HCT116 (cell line): ENCODE data around the gene RALGAPA1. TPM values are rescaled to one million over a fixed set of nuclear protein-coding genes. Genes with fewer than 3 reads are reported as not detected.

Experiments
- ATAC-seq: fragments of 200-7000 bp; cut with Tn5 transposase; 2 replicates; pipeline ENCODE4 v1.9.1; 2020; ENCODE audit warnings: mild to moderate bottlenecking, moderate library complexity
- BruUV-seq: library from RNA; stranded (reverse); fragments of 400-500 nt; replicated peaks from 2 replicates; lab custom pipeline; 2021; lab: Mats Ljungman, UMichigan
- CTCF ChIA-PET: fragments of 300-600 bp; sonication (Branson Sonifier 250); formaldehyde crosslinking; loops from one replicate; lab custom pipeline; 2021; ENCODE audit warnings: antibody characterized with exemption; lab: Charles Lee
- POLR2A ChIA-PET: fragments of 300-600, 350-600 bp; sonication (Branson Sonifier 250); formaldehyde crosslinking; loops from one replicate; lab custom pipeline; 2021; ENCODE audit warnings: antibody characterized with exemption; lab: Charles Lee
- RAD21 ChIA-PET, 2 experiments: fragments of 300-600 bp; sonication (Branson Sonifier 250); formaldehyde crosslinking; loops; one replicate each; lab custom pipeline; 2023; ENCODE audit warnings: low total read pairs in 2 of 2; ENCODE audit not compliant: uncharacterized antibody in 2 of 2, unreplicated experiment in 2 of 2, low non-redundant PET in 1 of 2; lab: Charles Lee
- DNase-seq: peaks from one replicate; pipeline ENCODE4 v3.0.0-alpha.2; 2010; ENCODE audit warnings: low read depth, low spot score
- H2AFZ ChIP-seq: fragments of 200-600 bp; shearing (Covaris generic), sonication (generic); 2 replicates; pipeline ENCODE4 v1.6.1; 2017; ENCODE audit warnings: low read depth, mixed run types, mixed read lengths, antibody characterized with exemption, low read length; ENCODE audit not compliant: poor library complexity, severe bottlenecking
- H3K27ac ChIP-seq: 2 replicates; pipeline ENCODE4 v1.5.1; 2012; ENCODE audit warnings: low read depth, low read length
- H3K27me3 ChIP-seq: fragments of 200-600 bp; sonication (generic); 2 replicates; pipeline ENCODE4 v1.6.1; 2016; ENCODE audit warnings: mixed run types, low read length, mixed read lengths; ENCODE audit not compliant: insufficient read depth
- H3K36me3 ChIP-seq, 2 experiments: fragments of 200-500 bp in 1 of 2; fragments of 200-600 bp in 1 of 2; sonication (Bioruptor generic) in 1 of 2; sonication (generic) in 1 of 2; 2 replicates each; pipeline versions ENCODE4 v1.5.1 to v1.6.1; 2014 to 2016; ENCODE audit warnings: low read length in 2 of 2, inconsistent platforms in 1 of 2, mixed read lengths in 1 of 2, mixed run types in 1 of 2; ENCODE audit not compliant: insufficient read depth in 2 of 2, control insufficient read depth in 1 of 2
- H3K4me1 ChIP-seq, 2 experiments: fragments of 200-600 bp in 1 of 2; sonication (generic) in 1 of 2; 2 replicates each; pipeline versions ENCODE4 v1.5.1 to v1.6.1; 2012 to 2017; ENCODE audit warnings: low read length in 2 of 2, inconsistent platforms in 1 of 2, mild to moderate bottlenecking in 1 of 2, mixed read lengths in 1 of 2, mixed run types in 1 of 2, moderate library complexity in 1 of 2; ENCODE audit not compliant: insufficient read depth in 2 of 2, control insufficient read depth in 1 of 2
- H3K4me2 ChIP-seq: fragments of 200-600 bp; sonication (generic); 2 replicates; pipeline ENCODE4 v1.6.1; 2017; ENCODE audit warnings: mixed run types, low read length, mixed read lengths
- H3K4me3 ChIP-seq, 2 experiments: fragments of 200-600 bp in 1 of 2; sonication (generic) in 1 of 2; replicated peaks in 1 of 2; 2 replicates each; pipeline ENCODE4 v1.5.1; 2011 to 2016; ENCODE audit warnings: low read length in 2 of 2, control low read depth in 1 of 2, low read depth in 1 of 2, mild to moderate bottlenecking in 1 of 2, mixed read lengths in 1 of 2, mixed run types in 1 of 2
- H3K79me2 ChIP-seq: fragments of 200-600 bp; sonication (generic); 2 replicates; pipeline ENCODE4 v1.6.1; 2017; ENCODE audit warnings: mild to moderate bottlenecking, mixed run types, low read length, moderate library complexity, mixed read lengths; ENCODE audit not compliant: insufficient read depth
- H3K9ac ChIP-seq: fragments of 200-600 bp; sonication (generic); 2 replicates; pipeline ENCODE4 v1.6.1; 2016; ENCODE audit warnings: low read length, mixed read lengths
- H3K9me2 ChIP-seq: fragments of 200-600 bp; sonication (generic), shearing (Covaris generic); 2 replicates; pipeline ENCODE4 v1.6.1; 2017; ENCODE audit warnings: mixed run types, mild to moderate bottlenecking, moderate library complexity; ENCODE audit not compliant: insufficient read depth
- H3K9me3 ChIP-seq, 2 experiments: fragments of 200-500 bp in 1 of 2; fragments of 200-600 bp in 1 of 2; sonication (Bioruptor generic) in 1 of 2; sonication (generic) in 1 of 2; 2 replicates each; pipeline ENCODE4 v1.6.1; 2014 to 2017; ENCODE audit warnings: low read length in 2 of 2, mixed read lengths in 2 of 2, inconsistent platforms in 1 of 2, low read depth in 1 of 2, mild to moderate bottlenecking in 1 of 2, mixed run types in 1 of 2, moderate library complexity in 1 of 2; ENCODE audit not compliant: control insufficient read depth in 1 of 2, insufficient read depth in 1 of 2
- H4K20me1 ChIP-seq: fragments of 200-600 bp; sonication (generic), shearing (Covaris generic); 2 replicates; pipeline ENCODE4 v1.6.1; 2017; ENCODE audit warnings: mixed run types, mild to moderate bottlenecking, moderate library complexity; ENCODE audit not compliant: insufficient read depth
- CBX3 ChIP-seq: IDR thresholded peaks from 2 replicates; pipeline ENCODE4 v1.6.1; 2012; ENCODE audit warnings: low read depth
- CEBPB ChIP-seq: IDR thresholded peaks from 2 replicates; pipeline ENCODE4 v1.6.1; 2012; ENCODE audit warnings: low read depth
- EGR1 ChIP-seq: IDR thresholded peaks from 2 replicates; pipeline ENCODE4 v1.6.1; 2012; ENCODE audit warnings: low read depth
- EZH2 ChIP-seq: fragments of 200-600 bp; sonication (generic); IDR thresholded peaks from 2 replicates; pipeline ENCODE4 v1.6.1; 2017; ENCODE audit warnings: antibody characterized with exemption, mixed run types
- JUND ChIP-seq: IDR thresholded peaks from 2 replicates; pipeline ENCODE4 v1.6.1; 2012
- RAD21 ChIP-seq: IDR thresholded peaks from 2 replicates; pipeline ENCODE4 v1.6.1; 2012; ENCODE audit warnings: low read depth, mild to moderate bottlenecking
- SIN3A ChIP-seq: IDR thresholded peaks from 2 replicates; pipeline ENCODE4 v1.6.1; 2012; ENCODE audit warnings: low read depth
- SRF ChIP-seq: IDR thresholded peaks from 2 replicates; pipeline ENCODE4 v1.6.1; 2012; ENCODE audit warnings: low read depth
- TCF7L2 ChIP-seq: IDR thresholded peaks from 2 replicates; pipeline ENCODE4 v1.7.0; 2011; ENCODE audit warnings: borderline replicate concordance, inconsistent platforms; ENCODE audit not compliant: insufficient read depth, insufficient read length; ENCODE audit errors: extremely low read depth
- YY1 ChIP-seq: IDR thresholded peaks from 2 replicates; pipeline ENCODE4 v1.6.1; 2011; ENCODE audit warnings: low read length, low read depth, moderate library complexity, mild to moderate bottlenecking; ENCODE audit not compliant: insufficient replicate concordance; ENCODE audit errors: extremely low read depth
- ZFX ChIP-seq: fragments of 450-650 bp; IDR thresholded peaks from 2 replicates; pipeline ENCODE4 v1.6.1; 2017
- ZNF274 ChIP-seq: fragments of 200-500 bp; sonication (Bioruptor generic); IDR thresholded peaks from 2 replicates; pipeline ENCODE4 v1.6.1; 2014; ENCODE audit warnings: mild to moderate bottlenecking, low read depth, low read length, inconsistent platforms
- intact Hi-C: fragments of 100-400 bp; cut with micrococcal nuclease; formaldehyde crosslinking; loops from 2 replicates; pipeline ENCODE4 v1.10.0; 2022
- total RNA-seq: library from RNA; stranded (reverse); gene quantifications from one replicate; pipeline ENCODE4 v1.2.1, GENCODE V29; 2021; ENCODE audit not compliant: unreplicated experiment
- TF ChIP-seq, protein P1 (sequence below), 3 experiments: fragments of 200-600 bp in 1 of 3; sonication (generic) in 1 of 3; IDR thresholded peaks in 2 of 3; conservative IDR thresholded peaks in 1 of 3; 2 replicates each; pipeline ENCODE4 v1.5.1; 2012 to 2017; ENCODE audit warnings: low read depth in 2 of 3, low read length in 2 of 3, antibody characterized with exemption in 1 of 3, borderline replicate concordance in 1 of 3, control low read depth in 1 of 3, mild to moderate bottlenecking in 1 of 3, mixed read lengths in 1 of 3, mixed run types in 1 of 3, moderate library complexity in 1 of 3; ENCODE audit not compliant: insufficient read depth in 1 of 3
- TF ChIP-seq, protein P2 (sequence below): IDR thresholded peaks from 2 replicates; pipeline ENCODE4 v1.6.1; 2012; ENCODE audit warnings: low read depth
- TF ChIP-seq, protein P3 (sequence below): IDR thresholded peaks from 2 replicates; pipeline ENCODE4 v1.6.1; 2012
- TF ChIP-seq, protein P4 (sequence below): IDR thresholded peaks from 2 replicates; pipeline ENCODE4 v1.6.1; 2011; ENCODE audit warnings: mild to moderate bottlenecking, low read length, moderate library complexity; ENCODE audit not compliant: insufficient replicate concordance; ENCODE audit errors: extremely low read depth

RALGAPA1 gene
- total RNA-seq, 1 experiment from 2014 or later = 29.3 TPM

DNA sequence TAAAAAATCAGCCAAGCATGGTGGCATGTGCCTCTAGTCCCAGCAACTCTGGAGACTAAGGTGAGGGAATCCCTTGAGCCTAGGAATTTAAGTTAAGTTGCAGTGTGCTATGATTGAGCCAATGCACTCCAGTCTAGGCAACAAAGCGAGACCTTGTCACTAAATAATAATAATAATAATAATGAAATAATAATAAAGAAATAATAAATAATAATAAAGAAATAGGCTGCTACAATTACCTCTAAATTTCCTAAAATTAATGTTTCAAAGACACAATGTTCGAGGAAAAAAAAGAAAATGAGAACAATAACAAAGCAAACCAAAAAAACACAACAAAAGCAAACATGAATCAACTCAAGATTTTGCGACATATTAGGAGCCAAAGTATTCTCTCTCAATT, 29.7 kb downstream of the RALGAPA1 start:
- H3K27ac ChIP-seq = no peak overlapping the region
- intact Hi-C loops = no loop called here
- no peak overlapping the region for H3K9ac ChIP-seq
- no peak overlapping the region for H3K4me3 ChIP-seq
- H4K20me1 ChIP-seq = no peaks in the 10 kb centered on the region
- DNase-seq = no peak
- H3K9me3 ChIP-seq = no peaks in the 10 kb centered on the region
- BruUV-seq = no TSS peak
- no peaks in the 10 kb centered on the region for H3K4me1 ChIP-seq
- no peaks in the 10 kb centered on the region for H3K9me2 ChIP-seq
- TF ChIP-seq, protein P1, sequence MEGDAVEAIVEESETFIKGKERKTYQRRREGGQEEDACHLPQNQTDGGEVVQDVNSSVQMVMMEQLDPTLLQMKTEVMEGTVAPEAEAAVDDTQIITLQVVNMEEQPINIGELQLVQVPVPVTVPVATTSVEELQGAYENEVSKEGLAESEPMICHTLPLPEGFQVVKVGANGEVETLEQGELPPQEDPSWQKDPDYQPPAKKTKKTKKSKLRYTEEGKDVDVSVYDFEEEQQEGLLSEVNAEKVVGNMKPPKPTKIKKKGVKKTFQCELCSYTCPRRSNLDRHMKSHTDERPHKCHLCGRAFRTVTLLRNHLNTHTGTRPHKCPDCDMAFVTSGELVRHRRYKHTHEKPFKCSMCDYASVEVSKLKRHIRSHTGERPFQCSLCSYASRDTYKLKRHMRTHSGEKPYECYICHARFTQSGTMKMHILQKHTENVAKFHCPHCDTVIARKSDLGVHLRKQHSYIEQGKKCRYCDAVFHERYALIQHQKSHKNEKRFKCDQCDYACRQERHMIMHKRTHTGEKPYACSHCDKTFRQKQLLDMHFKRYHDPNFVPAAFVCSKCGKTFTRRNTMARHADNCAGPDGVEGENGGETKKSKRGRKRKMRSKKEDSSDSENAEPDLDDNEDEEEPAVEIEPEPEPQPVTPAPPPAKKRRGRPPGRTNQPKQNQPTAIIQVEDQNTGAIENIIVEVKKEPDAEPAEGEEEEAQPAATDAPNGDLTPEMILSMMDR (IDR thresholded peaks at IDR 0.05 in 2 of 3, conservative IDR thresholded peaks at IDR 0.05 in 1 of 3; ENCODE audit: borderline replicate concordance in 1 of 3, insufficient read depth in 1 of 3, low read depth in 2 of 3, low read length in 2 of 3) = no peak
- TF ChIP-seq SIN3A (no peak), YY1 (no peak), EZH2 (no peak), RAD21 (no peak), ZFX (no peak), JUND (no peak), CEBPB (no peak), TCF7L2 (no peak), SRF (no peak), ZNF274 (no peak), CBX3 (no peak), EGR1 (no peak)
- TF ChIP-seq, protein P2, sequence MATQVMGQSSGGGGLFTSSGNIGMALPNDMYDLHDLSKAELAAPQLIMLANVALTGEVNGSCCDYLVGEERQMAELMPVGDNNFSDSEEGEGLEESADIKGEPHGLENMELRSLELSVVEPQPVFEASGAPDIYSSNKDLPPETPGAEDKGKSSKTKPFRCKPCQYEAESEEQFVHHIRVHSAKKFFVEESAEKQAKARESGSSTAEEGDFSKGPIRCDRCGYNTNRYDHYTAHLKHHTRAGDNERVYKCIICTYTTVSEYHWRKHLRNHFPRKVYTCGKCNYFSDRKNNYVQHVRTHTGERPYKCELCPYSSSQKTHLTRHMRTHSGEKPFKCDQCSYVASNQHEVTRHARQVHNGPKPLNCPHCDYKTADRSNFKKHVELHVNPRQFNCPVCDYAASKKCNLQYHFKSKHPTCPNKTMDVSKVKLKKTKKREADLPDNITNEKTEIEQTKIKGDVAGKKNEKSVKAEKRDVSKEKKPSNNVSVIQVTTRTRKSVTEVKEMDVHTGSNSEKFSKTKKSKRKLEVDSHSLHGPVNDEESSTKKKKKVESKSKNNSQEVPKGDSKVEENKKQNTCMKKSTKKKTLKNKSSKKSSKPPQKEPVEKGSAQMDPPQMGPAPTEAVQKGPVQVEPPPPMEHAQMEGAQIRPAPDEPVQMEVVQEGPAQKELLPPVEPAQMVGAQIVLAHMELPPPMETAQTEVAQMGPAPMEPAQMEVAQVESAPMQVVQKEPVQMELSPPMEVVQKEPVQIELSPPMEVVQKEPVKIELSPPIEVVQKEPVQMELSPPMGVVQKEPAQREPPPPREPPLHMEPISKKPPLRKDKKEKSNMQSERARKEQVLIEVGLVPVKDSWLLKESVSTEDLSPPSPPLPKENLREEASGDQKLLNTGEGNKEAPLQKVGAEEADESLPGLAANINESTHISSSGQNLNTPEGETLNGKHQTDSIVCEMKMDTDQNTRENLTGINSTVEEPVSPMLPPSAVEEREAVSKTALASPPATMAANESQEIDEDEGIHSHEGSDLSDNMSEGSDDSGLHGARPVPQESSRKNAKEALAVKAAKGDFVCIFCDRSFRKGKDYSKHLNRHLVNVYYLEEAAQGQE = no peak
- TF ChIP-seq, protein P3, sequence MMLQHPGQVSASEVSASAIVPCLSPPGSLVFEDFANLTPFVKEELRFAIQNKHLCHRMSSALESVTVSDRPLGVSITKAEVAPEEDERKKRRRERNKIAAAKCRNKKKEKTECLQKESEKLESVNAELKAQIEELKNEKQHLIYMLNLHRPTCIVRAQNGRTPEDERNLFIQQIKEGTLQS = no peak
- TF ChIP-seq, protein P4, sequence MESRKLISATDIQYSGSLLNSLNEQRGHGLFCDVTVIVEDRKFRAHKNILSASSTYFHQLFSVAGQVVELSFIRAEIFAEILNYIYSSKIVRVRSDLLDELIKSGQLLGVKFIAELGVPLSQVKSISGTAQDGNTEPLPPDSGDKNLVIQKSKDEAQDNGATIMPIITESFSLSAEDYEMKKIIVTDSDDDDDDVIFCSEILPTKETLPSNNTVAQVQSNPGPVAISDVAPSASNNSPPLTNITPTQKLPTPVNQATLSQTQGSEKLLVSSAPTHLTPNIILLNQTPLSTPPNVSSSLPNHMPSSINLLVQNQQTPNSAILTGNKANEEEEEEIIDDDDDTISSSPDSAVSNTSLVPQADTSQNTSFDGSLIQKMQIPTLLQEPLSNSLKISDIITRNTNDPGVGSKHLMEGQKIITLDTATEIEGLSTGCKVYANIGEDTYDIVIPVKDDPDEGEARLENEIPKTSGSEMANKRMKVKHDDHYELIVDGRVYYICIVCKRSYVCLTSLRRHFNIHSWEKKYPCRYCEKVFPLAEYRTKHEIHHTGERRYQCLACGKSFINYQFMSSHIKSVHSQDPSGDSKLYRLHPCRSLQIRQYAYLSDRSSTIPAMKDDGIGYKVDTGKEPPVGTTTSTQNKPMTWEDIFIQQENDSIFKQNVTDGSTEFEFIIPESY = no peak
- ChIA-PET POLR2A (no interaction called here), RAD21 (no interaction called here), CTCF (no interaction called here)
- H3K4me2 ChIP-seq = no peak overlapping the region
- ATAC-seq = no peak
- peaks cover 38% of the 10 kb centered on the region; the same call in 1 of the 2 replicates for H3K79me2 ChIP-seq
- no peaks in the 10 kb centered on the region for H3K36me3 ChIP-seq
- H3K27me3 ChIP-seq = no peaks in the 10 kb centered on the region
- no peak overlapping the region for H2AFZ ChIP-seq
